Iris pigment epithelial cell (primary cell): ENCODE results near the gene LINGO1.
A peak's percentile ranks its signal among the peaks of the same experiment; 100 is the strongest.

Experiments
- DNase-seq: peaks from one replicate; pipeline ENCODE4 v3.0.0-alpha.2; 2011; ENCODE audit warnings: low read depth

Gene LINGO1

DNA sequence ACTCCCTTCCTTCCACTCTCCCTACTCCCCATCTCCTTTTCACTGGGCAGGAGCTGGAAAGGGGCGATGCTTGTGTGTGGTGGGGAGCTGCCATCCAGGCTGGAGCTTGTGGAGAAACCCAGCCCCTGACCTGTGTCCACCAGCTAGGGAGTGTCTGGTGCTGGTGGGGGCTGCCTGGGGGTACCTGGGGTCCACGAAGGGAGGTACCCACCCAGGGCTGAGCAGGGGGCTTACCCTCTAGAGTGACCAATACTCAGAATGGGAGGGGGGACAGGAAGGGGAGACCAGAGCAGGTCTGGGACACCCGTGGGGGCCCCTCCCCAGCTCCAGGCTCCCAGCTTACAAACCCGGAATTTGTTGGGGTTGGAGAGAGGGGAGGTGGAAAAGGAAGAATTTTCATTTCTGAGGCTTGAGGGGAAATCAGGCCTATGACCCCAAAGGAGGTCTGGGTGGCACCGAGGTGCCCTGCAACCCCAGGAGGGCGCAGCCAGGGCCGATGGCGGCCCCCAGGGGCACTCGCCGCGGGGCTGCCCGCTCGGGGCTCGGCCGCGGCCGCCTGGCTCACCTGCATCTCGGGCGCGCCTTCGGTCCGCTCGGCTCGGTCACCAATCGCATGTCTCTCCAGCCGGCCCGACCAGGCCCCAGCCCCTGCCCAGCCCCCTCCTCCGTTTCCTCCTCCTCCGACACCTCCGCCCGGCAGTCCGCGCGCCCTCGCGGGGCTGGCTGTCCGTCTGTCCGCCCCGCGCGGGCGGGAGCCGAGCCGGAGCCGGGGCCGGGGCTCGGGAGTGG lies 773 bp downstream of the LINGO1 start:
- DNase-seq, result no peak

DNA sequence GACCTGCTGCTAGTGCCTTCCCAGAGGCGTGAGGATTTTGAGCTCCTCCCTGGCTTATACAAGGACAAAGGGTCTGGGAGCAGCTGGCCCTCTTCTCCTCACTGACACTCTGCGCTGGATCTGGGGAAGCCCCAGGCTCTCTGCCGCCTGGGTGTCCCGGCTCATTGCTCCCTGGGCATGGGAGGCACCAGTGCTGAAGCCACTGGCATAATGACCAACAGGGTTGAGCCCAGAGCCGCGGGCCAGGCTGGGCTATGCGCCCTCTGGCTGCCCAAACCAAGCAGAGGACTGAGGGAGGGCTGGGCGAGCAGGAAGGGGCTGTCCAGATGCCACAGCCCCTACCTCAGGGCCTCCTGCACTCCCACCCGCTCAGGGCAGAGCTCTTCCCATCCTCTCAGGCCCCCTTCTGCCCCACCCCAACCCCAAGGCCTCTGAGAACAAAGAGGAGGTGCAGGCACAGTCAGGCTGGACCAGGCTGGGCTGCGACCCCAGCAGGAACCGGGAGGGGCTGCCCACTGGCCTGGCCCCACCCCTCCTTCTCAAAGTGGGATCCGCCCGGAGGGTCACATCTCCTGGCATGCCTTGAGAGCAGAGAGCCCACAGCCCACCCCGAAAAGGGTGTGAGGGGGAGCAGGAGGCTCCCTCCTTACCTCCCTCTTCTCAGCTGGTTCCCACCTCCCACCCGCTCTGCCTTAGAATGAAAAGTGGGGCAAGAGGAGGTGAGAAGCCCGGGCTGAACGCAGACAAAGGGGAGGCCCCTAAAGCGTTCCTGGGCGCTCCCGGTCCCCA lies 1.6 kb downstream of the LINGO1 start:
- DNase-seq, result no peak

DNA sequence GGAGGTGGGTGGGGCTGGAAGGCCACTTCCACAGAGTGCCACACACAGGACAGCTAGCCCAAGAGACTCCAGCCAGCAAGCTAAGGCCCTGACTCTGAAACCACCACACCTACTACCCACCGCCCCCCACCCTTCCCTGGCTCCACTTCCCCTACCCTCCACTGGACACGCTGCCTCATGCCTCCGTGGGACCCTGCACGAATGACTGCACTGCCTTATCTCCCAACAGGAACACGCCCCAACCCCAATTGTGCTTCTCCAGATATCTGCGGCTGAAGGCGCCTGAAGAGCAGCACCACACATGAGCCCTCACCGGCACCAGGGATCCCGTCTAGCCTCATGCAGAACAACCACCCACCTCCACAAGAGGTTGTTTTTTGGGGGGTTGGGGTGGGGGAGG lies 2.7 kb downstream of the LINGO1 start:
- DNase-seq, result no peak

DNA sequence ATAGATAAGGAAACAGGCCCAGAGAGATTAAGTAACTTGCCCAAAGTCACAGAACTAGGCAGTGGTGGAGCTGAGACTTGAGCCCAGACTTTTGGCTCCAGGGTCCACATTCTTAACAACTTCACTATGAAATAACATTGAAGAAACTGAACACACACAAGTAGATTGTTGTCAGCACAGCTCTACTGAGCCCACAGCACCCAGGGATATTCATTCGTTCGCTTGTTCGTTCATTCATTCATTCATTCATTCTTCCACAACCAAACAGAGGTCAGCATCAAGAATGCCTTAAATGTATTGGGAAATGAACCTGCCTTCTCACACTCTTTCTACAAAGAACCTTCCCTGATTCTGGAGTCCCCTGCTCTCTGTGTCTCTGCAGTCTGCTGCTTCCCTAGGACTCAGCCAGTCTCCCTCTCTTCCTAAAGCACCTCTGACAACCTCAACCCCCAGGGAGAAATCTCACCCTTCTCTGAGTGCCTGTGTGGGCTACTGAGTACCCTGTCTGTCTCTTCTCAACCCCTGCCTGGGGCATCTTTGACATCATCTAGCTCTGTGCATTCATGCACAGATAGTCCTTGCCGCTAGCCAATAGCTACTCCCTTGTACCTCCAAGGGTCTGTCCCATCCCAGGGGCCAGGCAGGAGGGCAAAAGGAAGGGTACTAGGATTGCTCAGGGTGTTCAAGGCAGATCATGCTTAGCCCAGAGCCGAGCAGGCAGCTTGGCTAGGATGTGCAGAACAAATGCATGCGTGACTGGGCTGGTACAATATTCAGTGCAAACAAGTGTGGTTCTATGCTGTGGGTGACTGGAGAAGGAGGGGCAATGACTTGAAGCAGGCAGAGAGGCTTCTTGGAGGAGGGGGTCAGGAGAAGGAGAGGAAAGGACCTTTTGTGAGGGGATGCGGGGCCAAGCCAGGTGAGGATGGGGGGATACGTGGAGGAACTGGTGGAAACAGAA lies 3.4 kb downstream of the LINGO1 start:
- DNase-seq, result no peak

DNA sequence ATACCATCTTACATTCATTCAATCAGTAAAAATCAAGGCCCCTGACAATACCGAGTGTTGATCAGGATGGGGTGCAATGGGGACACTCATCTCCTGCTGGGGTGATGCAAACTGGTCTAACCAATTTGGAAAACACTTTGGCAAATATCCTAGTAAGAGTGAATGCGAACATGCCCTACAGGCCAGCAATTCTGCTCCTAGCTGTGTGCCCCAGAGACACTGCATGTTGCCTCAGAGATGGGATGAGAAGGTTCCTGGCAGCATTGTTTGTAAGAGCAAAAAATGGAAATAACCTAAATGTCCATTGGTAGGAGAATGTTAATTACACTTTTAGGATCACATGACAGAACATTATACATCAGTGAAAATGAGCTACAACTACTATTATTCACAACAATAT lies 4.7 kb downstream of the LINGO1 start:
- no peak for DNase-seq

DNA sequence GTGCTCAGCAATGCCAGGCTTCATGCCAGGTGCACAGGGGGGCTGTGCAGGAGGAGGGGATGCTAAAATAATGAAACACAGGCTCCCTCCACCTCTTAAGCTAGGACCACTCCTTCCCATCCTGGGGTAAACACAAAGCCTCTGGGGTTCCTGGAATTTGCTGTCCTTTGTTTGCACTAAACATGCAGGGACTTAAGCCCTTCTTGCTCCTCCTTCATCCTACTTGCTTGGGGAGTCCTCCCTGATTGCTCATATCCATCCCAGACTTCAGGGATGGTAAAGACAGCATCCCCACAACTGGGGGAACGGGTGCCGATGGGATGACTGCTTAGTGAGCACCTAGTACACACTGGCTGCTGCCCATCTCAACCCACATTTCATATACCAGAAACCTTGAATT lies 5.1 kb downstream of the LINGO1 start:
- no peak for DNase-seq

DNA sequence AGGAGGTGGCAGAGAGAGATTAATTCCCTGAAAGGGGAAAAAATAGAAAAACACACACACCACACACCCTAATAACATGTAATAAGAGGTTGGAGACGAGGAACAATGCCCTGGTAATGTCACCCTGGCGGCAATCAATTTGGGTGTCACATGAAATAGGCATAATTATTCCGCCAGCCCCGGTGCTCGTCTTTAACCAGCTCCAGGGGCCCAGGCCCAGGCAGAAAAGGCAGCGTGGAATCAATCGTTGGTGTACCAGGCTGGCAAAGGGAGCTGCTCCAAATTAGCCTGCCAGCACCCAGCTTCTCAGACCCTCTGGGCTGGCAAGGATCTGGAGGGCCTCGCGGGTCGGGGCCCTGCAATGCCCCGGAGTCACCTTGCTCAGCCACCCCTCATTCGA lies 5.6 kb downstream of the LINGO1 start:
- DNase-seq, result no peak

DNA sequence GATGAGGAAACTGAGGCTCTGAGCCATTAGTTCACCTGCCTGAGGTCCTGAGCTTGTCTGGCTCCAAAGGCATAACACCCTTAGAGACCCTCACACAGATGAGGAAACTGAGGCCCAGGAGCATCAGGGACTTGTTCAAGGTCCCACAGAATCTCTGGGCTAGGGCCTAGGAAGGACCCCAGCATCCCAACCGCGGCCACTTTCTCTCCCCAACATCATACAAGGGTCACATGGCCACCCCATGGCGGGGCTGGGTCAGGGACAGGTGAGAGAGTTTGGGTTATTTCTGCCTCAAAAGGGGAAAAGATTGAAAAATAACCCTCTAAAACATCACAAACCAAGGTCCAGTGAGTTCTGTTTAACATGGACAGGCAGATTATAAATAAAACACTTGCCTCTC lies 6.7 kb downstream of the LINGO1 start:
- no peak for DNase-seq

DNA sequence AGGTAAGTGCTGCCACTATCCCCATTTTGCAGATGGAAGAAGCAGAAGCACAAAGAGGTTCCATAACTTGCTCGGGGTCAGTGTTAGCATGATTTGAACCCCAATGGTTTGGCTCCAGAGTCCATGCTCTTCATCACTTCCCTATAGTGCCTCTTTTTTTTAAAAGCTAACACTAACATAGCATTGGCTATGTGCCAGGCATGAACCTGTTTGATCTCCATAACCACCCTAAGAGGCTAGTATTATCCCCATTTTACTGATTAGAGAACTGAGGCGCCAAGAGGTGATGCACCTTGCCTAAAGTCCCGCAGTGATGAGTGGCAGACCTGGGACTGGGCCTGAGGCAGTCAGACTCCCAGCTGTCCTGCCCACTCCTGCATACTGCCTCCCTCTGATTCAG lies 7.3 kb downstream of the LINGO1 start:
- no peak for DNase-seq

DNA sequence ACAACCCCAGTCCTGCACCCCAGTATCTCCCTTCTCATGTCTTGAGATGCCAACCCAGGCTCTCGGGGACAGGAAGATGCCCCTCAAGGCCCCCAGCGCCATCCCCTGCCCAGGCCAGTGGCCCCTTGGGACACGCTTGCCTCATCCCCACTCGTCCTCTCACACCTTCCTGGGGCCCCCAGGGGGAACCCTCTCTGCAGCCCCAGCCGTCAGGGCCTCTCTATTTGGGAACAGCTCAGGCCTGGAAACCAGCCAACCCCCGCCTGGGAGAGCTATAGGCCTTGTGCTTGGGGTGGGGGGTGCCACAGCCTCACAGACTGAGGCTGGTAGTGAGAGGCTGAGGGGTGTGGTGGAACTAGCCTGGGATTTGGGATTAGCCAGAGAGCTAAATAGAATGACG lies 7.8 kb downstream of the LINGO1 start:
- no peak for DNase-seq

DNA sequence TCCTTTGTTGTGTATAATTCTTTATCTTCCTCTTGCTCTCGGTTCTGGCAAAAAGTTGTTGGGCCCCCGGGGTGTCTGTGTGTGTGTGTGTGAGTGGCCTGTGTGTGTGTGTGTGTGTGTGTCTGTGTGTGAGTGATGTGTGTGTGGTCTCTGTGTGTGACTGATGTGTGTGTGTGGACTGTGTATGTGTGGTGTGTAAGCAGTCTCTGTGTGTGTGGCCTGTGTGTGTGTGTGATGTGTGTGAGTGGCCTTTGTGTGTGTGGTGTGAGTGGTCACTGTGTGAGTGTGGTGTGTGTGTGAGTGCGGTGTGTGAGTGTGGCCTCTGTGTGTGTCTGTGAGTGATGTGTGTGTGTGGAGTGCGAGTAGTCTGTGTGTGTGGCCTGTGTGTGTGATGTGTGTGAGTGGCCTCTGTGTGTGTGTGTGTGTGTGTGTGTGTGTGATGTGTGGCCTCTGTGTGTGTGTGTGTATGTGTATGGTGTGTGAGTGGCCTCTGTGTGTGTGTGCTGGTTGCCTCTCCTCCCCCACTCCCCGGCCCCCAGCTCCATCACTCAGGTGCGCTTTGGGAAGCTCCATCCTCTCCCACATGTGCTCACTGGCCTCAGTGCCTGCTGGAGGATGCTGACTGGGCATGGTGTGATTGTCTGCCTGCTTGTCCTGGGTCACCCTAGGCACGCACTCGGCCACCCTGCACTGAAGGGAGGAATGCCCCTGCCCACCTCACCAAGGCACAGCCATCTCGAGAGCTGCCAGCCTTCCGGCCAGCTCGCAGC lies 8.8 kb downstream of the LINGO1 start:
- DNase-seq, result no peak

DNA sequence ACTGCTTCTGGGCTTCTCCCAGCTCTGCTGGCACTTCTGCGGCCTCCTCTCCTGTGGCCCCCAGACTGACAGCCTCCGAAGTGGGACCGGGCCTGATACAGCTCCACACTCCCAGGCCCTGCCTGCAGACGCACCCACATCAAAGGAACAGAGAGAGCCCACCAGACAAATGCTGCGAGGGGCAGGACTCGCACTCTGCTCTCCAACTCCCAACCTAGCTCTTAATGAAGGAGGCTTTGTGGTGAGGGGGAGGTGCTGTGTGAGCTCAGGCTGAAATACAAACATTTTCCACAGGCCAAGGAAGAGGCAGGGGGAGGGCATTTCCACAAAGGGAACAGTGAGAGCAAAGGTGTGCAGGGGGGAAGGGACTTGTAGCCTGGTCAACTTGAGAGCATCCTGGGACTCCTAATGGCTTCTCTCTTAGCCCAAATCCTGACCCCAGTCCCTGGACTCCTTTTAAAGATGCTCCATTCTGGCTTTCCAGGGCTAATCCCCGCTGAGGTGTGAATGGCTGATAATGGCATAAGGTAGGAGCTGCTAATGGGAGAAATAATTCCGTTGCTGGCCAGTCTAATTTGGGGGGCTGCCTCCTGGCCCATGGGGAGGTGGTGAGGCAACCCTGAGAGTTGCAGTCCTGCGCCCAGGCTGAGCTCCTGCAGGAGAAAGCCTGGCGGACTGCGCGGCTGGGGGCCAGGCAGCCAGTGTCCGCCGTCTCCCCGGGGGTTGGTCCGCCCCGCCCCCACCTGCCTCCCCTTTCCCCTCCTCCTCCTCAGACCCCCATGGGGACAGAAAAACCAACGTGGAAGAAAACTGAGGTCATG lies 9.6 kb downstream of the LINGO1 start:
- no peak for DNase-seq

DNA sequence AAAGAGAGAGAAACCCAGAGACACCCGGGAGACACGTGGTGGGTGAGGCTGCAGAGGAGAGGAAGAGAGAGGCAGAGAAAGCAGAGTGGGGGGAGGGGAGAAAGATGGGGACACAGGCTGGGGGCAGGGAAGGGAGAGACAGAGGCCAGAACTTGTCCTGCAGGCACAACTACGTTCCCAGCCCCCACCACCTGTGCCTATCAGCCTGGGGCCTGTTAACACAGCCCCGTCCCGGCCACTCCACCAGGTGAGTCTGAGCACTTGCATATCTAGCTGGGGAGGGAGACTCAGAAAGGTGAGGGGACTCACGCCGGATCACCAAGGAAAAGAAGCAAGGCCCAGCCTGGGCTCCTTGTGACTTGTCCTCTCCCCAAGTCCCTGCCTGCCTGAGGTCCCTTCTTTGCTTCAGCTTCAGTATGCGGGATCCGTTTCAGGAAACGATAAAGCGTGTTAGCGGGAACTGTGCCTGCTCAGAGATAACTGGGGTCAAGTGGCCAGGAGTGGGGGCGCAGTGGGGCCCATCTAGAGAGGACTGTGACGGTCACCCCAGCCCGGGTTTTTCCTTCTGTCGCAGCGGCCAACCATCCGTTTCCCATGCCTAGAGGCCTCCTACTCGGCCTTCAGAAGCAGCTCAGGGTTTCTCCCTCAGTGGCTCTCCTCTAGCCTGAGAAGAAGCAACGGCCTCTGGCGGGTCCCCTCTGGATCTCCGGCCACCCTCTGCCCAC lies 10.3 kb downstream of the LINGO1 start:
- no peak for DNase-seq

DNA sequence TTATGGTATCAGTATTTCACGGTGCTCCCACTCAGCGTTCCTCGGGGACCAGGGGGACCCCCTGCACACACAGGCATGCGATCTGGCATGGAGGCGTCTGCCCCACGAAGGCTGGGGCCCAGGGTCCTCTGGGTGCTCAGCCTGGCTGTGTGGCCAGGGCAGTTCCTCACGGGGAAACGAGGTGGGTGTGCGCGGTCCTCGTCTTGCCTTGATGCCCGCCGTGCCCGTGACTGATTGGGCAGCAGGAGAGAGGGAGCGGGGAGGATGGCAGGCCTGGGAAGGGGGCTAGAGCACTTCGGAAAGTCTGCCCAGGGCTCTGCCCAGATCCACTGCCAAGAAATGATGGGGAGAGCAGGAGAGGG lies 10.9 kb downstream of the LINGO1 start:
- no peak for DNase-seq

DNA sequence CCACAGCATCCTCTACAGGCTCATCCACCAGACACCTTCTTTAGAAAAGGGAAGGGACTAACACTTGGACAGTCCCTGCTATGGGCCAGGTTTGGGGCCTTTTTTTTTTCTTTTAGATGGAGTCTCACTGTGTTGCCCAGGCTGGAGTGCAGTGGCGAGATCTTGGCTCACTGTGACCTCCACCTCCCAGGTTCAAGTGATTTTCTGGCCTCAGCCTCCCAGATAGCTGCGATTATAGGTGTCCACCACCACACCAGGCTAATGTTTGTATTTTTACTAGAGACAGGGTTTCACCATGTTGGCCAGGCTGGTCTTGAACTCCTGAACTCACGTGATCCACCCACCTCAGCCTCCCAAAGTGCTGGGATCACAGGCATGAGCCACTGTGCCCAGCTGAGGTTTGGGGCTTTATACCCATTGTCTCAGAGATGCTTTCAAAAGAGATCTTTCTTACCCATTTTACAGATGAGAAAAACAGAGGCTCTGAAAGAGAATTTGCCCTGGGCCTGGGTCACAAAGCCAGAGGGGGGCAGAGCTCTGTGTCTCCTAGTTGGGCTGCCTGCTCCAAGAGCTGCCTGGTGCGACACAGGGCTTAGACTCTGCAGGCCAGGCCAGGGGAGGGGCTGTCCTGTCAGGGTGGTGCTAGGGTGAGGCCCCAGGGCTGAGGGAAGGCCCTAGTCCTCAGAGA lies 11.6 kb downstream of the LINGO1 start:
- no peak for DNase-seq

DNA sequence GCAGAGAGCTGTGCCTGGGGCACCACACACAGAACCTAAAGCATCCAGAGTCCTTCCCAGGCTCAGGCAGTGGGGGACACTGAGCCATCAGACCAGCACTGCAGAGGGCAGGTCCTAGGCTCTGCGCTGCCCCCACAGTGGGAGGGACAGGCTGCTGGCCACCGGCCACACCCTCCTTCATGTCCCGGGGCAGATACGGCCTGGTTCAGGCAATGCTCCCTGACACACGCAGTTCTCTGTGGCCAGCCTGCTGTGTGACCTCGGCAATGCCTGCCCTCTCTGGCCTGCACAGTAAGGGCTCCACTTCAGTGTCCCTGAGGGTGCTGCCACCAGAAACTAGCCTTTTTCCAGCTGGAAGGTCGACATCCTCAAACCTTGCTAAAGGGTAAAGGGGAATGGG lies 12.4 kb downstream of the LINGO1 start:
- DNase-seq, result no peak

DNA sequence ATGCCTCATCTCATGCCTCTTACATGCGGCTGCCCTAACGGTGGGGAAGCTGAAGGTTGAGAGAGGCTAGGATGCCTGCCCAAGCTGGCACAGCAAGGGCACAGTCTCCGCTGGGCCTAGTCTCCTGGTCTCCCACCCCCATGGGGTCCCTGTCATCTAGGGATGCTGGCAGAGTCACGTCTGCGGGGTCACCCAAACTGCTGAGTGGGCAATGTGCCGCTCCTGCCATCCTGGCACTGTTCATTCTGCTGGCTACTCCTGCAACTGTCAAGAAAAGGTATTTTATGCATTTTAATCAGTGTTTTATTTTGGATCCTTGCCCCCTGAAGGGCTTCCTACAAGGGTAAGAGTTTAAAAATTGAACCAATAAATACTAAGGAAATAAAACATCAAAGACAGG lies 12.8 kb downstream of the LINGO1 start:
- no peak for DNase-seq

DNA sequence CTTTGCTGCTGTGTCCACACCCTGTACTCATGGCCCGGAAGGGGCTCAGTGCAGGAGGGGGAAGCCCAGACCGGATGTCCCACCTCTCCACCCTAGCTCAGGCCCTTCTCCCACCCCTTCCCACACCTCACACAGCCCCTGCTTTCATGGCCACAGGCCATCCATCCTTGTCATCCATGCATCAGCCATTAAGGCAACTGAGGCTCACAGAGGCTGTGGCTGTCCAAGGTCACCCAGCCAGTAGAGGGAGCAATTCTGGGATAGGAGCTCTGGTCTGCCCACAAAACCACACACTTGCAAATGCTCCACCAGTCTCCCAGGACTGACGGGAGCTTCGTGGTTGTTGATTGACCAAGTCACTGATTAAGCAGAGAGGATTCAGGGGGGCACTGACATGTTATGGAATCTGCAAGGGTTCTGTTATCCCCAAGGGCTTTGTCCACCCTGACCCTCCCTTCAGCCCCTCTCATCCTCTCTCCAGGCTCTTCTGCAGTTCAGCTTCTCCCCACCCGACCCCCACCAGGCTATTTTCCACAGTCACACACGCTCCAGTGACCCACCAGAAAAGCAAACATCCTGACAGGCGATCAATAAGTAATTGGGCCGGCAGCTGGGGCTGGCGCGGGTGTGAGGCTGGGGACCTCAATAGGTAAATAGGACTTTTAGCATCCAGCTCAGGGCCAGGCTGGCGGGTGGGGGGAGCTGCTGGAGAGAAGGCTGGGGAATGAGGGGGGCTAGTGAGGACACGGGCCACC lies 15.1 kb downstream of the LINGO1 start:
- peak; percentile 37 for DNase-seq

DNA sequence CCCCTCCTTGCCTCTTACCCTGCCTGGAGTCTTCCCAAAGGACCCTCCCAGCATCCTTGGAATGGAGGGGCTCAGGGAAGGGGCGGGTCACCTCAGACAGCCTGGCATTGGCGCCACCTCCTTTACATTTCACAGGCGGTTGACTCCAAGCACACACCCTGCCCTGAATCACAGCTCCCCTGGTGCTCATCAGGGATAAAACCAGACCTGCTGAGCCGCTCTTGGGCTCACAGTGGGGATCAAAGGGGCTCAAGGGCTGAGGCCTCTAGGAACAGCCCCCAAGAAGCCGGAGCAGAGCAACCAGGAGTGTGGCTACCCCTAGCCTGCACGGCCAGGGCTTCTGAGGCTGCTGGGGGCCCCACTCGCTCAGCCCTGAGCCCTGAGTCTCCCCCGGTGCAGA lies 16.6 kb downstream of the LINGO1 start:
- no peak for DNase-seq
